HG03095 (cell line): Measurements from ENCODE around the gene TEKTIP1.

Experiments
- ATAC-seq: cut with Tn5 transposase; IDR thresholded peaks from one replicate; pipeline ENCODE4 v1.9.1; 2021; ENCODE audit warnings: moderate library complexity; ENCODE audit not compliant: unreplicated experiment

Gene TEKTIP1

GRCh38 chr19:3536429-3537100 lies 2.4 kb upstream of the TEKTIP1 start:
- no peak for ATAC-seq

DNA sequence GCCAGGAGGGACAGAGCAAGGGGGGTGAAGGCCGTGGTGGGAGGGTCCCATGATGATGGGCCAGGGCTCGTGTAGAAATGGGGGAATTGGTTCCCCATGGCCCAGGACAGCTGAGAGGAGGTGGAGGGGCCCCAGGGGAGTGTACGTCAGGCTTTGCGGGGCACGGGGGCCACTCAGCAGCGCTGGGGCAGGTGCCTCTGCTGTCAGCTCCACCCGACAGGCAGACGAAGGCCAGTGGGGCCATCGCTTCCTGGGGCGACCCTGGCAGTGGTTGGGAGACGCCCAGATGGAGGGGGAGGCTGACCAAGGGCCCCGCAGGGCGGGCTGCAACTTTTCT lies 1.9 kb upstream of the TEKTIP1 start:
- ATAC-seq: no peak

GRCh38 chr19:3537438-3538240 lies 1.3 kb upstream of the TEKTIP1 start:
- no peak for ATAC-seq

DNA sequence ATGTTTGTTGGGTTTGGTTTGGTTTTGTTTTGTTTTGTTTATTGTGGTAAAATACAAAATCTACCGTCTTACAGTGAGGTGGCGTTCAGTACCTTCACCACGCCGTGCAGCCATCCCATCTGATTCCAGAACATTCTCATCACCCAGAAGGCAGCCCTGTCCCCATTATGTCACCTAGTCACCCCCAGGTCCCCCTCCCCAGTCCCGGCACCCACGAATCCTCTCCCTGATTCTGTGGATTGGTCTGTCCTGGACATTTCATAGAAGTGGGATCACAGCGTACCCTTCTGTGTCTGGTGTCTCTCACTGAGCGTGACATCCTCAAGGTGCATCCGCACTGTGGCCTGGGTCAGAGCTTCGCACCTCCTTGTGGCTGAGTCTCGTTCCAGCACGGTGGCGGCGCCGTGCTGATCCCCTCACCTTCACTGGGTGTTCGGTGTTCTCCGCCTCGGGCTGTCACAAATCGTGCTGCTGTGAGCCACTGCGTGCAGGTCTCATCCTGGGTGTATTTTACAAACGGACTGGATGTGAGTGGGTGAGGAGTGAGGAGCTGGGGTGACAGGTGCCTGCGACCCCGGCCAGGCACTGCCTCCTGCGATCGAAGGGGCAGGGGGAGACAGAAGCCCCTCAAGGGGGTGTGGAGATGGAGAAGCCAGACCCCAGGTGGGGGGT lies 580 bp upstream of the TEKTIP1 start:
- no peak for ATAC-seq

DNA sequence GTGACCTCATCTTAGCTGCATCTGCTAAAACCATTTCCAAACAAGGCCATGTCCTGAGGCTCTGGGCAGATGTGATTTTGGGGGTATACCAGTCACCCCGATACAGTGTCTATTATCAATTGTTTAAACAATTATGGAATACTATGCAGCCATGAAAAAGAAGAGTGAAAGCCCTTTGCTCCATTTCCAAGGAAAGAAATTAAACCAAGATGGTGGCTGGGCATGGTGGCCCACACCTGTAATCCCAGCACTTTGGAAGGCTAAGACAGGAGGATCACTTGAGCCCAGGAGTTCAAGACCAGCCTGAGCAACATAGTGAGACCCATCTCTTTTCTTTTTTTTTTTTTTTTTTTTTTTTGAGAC lies 763 bp downstream of the TEKTIP1 start:
- ATAC-seq: no peak

DNA sequence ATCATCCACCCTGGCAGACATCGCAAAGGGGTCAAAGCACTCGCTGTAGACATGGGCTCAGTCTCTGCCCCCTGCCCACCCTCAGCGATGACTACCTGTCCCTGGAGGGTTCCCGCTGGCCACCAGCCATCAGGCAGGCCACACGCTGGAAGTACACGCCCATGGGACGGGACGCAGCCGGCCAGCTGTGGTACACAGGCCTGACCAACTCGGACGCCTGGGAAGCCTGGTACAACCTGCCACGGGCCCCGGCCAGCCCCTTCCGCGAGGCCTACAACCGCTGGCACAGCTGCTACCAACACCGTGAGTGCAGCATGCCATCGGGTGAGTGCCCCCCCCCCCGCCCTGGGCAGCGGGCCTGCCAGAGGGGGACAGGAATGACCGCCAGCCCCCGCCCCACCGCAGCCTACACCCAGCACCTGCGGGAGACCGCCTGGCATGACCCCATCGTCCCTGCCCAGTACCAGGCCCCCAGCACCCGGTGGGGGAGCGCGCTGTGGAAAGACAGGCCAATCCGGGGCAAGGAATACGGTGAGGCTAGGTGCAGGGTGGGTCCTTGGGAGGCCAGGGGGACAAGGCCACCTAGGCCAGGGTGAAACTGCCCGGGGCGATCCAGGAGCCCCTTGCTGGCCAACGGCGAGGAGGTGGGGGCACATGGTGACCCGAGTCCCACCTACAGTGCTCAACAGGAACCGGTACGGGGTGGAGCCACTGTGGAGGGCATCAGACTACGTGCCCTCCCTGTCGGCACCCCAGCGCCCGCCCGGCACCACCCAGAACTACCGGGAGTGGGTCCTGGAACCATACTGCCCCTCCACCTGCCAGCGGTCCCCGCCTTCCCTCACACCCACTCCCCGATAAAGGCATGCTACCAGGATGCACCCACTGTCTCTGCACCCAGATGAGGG lies 4.4 kb downstream of the TEKTIP1 start:
- ATAC-seq: no peak

DNA sequence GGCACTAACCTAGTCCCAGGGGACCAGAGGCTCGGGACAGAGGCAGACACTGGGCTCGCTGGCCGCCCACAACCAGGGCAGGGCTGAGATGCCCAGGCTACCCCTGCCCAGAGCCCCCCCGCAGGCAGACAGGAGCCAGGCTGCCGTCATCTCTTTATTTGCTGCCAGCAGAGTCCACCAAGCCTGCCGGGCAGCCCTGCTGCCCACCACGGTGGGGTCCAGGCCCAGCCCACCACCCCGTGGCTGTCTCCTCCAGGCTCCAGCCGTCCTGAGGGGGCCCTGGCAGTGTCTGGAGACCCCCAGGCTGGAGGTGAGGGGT lies 5.0 kb downstream of the TEKTIP1 start:
- no peak for ATAC-seq

GRCh38 chr19:3544742-3545668 lies 6.0 kb downstream of the TEKTIP1 start:
- ATAC-seq: no peak

- no peak for ATAC-seq
These were observed 6.7 kb downstream of the TEKTIP1 start for GRCh38 chr19:3545669-3546034.

DNA sequence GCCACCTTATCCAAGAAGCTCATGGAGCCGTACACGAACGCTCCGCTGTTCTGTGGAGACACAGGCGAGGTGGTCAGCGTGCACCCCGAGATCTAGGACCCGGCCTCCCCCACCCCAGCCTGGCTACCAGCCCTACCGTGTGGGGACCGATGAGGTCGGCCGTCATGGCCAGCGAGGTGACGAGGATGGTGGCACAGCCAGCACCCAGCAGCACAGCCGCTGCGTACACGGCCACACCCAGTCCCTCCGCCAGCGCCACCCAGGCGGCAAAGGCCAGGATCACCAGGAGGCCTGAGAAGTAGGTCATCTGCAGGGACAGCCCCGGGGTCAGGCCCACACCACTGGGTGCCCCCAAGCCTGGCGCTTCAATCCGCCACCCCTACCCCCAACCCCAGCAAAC lies 7.1 kb downstream of the TEKTIP1 start:
- no peak for ATAC-seq

DNA sequence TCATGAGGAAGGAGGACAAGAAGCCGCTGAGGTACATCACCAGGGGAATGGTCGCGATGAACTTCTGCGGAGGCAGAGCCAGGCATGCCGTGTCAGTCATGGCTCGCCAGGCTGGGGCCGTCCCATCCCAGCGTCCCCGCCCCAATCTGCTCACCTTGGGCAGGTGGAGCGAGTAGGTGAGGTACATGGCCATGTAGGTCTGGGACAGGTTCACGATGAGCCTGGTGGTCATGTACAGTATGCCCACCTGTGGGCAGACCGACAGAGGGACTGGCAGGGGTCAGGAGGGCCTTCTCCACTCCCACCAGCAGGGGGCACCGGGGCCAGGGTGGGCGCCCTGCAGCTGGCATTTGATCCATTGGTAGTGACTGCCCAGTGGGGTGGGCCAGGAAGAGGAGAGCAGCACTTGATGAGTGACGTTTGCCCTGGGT lies 8.3 kb downstream of the TEKTIP1 start:
- no peak for ATAC-seq

DNA sequence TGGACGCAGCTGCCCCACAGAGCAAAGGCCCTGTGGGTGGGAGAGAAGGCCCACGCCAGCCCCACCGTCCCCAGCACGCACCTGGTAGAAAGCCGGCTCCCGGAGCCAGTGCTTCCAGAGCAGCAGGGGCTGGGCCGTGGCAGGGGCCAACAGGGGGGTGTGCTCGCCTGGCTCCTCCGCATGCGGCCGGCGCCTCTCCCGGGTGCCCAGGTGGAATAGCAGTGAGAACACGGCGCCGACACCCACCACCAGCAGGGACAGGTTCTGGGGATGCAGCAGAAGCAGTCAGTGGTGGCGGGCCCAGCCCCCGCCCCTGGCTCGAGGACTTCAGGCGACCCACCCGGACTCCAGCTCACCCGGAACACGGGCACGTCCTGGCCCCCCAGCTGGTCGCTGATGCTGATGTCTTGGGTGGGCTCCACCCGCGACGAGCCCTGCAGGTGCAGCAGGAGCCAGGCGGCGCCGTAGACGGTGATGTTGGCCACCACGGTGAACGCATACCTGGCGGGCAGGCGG lies 8.9 kb downstream of the TEKTIP1 start:
- ATAC-seq: no peak

DNA sequence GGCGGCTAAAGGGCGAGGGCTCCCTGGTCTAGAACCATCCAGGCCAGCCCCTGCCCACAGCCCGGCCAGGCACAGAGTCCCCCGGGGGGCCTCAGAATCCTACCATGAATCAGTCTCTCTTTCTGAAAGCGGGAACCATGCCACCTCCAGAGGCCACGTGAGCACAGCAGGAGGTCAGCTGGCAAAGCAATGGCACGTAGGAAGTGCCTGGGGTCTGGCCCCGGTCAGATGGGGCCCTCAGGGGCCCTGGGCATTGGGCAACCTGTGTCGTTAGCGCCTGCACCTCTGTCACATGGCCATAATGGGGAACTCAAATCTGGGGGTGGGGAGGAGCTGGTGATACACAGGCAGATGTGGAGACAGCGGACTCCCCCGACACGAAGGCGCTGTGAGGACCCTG lies 9.6 kb downstream of the TEKTIP1 start:
- no peak for ATAC-seq

GRCh38 chr19:3549816-3550215 lies 10.8 kb downstream of the TEKTIP1 start:
- no peak for ATAC-seq

GRCh38 chr19:3550947-3551791 lies 12.2 kb downstream of the TEKTIP1 start:
- ATAC-seq: no peak

- no peak for ATAC-seq
These were observed 12.8 kb downstream of the TEKTIP1 start for GRCh38 chr19:3551792-3552095.

DNA sequence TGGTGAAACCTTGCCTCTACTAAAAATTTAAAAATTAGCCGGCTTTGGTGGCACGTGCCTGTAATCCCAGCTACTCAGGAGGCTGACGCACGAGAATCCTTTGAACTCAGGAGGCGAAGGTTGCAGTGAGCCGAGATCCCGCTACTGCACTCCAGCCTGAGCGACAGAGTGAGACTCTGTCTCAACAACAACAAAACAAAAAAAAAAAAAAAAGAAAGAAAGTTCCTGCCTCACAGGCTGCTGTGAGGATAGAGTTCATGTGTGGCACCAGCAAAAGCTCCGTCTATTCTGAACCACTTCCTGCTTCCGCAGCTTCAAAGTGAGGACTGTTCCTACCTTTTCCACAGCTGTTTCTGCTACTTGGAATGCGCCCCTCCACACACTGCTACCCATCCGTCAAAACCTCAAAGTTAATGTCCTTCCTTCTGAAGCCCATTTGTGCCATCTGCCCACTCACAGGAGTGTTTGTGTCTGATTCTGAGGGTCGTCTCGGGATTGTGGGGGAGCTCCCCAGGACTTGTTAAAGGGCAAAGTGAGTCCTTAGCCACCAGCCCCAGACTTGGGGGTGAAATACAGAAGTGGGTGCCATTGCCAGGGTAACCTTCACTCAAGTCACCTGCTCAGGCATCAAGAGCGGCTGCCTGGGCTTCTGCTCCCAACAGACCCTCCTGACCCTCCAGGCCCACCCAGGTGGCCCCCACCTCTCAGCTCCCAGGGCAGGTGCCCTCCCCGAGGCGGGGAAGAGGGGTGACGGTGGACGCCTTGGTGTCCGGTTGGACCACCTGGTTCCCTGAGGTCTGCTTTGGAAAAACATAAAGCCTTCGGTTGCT lies 15.5 kb downstream of the TEKTIP1 start:
- no peak for ATAC-seq

DNA sequence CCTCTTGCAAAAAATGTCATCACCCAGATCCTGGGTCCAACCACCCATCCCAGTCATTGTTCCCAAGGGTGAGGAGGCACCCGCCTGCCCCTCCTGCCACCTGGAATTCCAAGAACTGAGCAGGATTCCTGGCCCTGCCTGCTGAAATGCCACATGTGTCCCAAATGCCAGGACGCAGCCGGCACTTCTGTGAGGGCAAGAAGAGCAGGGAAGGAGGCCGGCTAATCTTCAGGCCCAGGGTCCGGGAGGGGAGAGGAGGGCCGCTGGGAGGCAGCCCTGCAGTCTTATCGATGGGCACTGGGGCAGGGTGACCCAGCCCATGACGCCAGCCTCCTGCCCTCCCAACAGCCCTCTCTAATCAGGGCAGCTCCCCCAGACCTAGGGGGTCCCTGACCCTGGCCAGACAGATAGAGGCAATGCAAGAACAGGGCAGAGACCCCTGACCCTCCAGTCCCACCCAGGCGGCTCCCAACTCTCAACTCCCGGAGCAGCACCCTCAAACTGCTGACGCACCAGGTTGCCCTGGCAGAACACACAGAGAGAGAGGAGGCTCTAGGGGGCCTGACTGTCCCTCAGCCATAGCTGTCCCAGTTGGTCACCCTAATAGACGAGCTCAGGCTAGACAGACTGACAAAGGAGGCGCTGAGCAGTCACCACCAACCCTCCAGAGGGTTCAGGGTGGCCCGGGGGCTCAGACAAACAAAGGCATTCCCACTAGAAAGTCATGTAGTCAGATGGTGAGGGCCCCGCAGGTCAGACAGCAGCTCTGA lies 16.9 kb downstream of the TEKTIP1 start:
- ATAC-seq: no peak
